ENCODE data around the gene LAMC2.

LAMC2 gene

DNA sequence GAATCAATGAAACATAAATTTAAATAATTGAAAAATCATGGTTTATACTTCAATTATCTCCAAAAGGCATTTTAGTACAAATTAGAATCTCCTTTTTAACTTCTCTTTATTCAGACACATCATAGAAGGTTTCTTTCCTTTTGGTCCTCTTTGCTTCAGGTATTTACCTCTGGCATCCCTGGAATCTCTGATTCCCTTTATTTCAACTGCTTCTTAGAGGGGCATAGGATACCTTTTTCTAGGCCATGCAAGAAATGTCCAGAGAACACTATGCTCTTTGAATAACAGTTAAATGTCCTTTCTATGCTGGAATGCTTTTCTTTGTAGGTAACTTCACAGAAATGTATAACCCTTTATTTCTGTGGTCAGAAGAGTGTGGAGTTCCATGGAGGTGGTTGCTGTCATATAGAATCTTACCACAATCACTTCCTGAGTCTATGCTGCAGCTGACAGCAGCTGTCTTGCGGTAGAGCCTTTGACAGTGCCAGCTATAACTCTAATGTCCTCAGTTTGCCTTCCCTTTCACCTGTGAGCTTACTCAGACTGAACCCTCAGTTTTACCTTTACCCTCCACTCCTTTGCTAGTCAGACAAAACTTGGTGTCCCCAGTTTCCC lies 8.6 kb downstream of the LAMC2 start:
- TF ChIP-seq, protein P1, sequence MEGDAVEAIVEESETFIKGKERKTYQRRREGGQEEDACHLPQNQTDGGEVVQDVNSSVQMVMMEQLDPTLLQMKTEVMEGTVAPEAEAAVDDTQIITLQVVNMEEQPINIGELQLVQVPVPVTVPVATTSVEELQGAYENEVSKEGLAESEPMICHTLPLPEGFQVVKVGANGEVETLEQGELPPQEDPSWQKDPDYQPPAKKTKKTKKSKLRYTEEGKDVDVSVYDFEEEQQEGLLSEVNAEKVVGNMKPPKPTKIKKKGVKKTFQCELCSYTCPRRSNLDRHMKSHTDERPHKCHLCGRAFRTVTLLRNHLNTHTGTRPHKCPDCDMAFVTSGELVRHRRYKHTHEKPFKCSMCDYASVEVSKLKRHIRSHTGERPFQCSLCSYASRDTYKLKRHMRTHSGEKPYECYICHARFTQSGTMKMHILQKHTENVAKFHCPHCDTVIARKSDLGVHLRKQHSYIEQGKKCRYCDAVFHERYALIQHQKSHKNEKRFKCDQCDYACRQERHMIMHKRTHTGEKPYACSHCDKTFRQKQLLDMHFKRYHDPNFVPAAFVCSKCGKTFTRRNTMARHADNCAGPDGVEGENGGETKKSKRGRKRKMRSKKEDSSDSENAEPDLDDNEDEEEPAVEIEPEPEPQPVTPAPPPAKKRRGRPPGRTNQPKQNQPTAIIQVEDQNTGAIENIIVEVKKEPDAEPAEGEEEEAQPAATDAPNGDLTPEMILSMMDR (IDR thresholded peaks at IDR 0.05; ENCODE audit: borderline replicate concordance, insufficient read depth, low read depth, low read length): no peak
- no peak overlapping the region for H3K4me3 ChIP-seq (ENCODE audit: low read depth, low read length)

DNA sequence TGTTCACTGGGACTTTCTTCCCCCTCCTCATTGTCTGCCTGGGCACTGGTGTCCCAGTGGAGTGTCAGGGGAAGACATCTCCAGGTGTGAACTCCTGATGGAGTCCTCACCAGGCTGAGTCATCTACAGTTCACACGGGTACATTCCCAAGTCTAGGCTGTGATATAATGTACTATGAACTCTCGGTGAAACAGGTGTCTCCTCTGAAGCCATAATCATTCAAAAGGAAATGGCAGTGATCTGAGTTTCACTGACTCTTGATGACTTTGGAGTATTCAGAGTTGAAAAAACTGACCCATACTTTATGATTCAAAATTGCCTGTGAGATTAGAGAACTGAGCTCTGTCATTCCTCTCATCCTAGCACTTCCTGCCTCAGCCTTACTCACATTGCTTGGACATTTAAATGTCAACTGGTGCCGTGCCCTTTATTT lies 9.1 kb downstream of the LAMC2 start:
- H3K4me3 ChIP-seq (ENCODE audit: low read depth, low read length): no peak overlapping the region
- TF ChIP-seq, protein P1 (IDR thresholded peaks at IDR 0.05; ENCODE audit: borderline replicate concordance, insufficient read depth, low read depth, low read length): no peak

DNA sequence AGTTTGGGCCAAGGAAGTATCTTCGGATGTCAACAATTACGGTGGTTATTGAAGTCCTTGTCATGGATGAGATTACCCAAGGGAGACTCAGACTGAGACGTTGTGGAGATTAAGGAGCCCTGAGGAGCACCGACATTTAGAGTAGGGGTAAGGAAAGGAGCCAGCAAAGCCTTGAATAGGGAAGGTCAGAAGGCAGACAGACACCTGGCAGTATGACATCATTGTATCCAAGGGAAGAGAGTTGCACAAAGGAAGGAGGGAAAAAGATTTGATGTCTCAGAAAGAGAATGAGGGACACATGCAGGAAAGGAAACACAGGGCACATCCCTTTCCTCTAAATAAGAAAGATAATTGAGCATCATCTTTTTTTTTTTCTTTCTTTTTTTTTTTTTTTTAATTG lies 11.7 kb downstream of the LAMC2 start:
- TF ChIP-seq, protein P1 (IDR thresholded peaks at IDR 0.05; ENCODE audit: borderline replicate concordance, insufficient read depth, low read depth, low read length): no peak
- H3K4me3 ChIP-seq (ENCODE audit: low read depth, low read length): no peak overlapping the region

DNA sequence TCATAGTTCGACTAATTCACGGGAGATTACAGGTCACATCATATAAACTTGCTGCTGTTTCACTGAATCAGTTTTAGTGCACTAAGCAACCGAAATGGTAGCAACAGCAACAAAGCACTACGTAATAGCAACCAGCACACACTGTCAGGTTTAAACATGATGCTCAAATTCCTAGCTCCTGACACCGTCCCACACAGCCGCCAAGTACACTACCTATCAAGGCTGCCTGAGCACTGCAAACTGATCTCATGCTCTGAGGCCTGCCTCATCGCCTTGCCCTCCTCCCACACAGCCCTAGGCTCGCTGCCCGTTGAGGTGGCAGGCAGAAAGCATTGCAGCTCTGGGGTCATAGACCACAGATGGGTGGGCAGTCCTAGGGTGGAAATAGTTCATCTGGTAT lies 12.4 kb downstream of the LAMC2 start:
- no peak overlapping the region for H3K4me3 ChIP-seq (ENCODE audit: low read depth, low read length)
- TF ChIP-seq, protein P1 (IDR thresholded peaks at IDR 0.05; ENCODE audit: borderline replicate concordance, insufficient read depth, low read depth, low read length): no peak

DNA sequence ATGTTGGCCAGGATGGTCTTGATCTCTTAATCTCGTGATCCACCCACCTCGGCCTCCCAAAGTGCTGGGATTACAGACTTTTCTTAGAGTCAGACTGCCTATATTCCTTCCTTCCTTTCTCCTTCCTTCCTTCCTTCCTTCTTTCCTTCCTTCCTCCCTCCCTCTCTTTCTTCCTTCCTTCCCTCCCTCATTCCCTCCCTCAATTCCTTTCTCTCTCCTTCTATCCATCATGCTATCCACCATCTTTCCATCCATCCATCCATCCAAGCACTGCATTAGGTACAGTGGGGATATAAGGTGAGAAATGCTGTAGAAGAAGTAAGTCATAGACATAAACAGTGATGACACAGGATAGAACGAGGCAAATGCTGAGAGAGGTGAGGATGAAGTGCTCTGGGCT lies 13.2 kb downstream of the LAMC2 start:
- no peak overlapping the region for H3K4me3 ChIP-seq (ENCODE audit: low read depth, low read length)
- TF ChIP-seq, protein P1 (IDR thresholded peaks at IDR 0.05; ENCODE audit: borderline replicate concordance, insufficient read depth, low read depth, low read length): no peak

DNA sequence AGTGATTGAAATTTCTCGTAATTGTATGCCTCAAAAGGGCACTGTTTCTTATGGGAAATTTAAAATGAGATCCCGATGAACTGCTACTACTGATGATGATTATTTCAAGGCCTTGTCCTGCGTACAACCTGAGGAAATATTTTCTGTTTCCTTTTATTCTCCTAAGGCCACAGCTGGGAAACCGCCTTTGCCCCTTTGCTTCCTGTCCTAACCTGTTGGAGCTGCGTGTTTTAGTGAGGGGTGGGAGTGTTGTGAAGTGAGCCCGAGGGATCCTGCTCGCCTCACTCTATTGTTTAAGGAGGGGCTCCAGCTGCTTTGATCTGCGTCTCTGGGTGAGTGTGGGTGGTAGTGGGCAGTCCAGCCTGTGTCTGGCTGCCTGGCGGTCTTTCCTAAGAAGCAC lies 14.4 kb downstream of the LAMC2 start:
- H3K4me3 ChIP-seq (ENCODE audit: low read depth, low read length): no peak overlapping the region
- TF ChIP-seq, protein P1 (IDR thresholded peaks at IDR 0.05; ENCODE audit: borderline replicate concordance, insufficient read depth, low read depth, low read length): no peak

DNA sequence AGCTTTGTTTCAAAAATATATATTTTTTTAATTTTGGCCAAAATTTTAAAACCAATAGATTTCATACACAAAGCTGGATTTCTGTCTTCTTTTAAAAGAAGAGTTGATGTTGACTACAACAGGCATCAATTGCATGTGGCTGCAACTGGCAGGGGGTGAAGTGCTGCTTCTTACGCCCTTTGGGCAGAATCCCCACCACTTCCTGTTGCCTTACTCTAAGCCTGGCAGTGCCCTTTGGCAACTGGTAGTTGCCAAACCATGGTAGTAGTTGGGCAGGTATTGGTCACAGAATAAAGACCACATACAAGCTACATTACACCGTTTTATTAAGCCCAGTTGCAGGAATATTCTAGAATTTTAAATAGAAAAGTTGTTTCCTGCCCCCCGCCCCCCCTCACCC lies 17.0 kb downstream of the LAMC2 start:
- TF ChIP-seq, protein P1 (IDR thresholded peaks at IDR 0.05; ENCODE audit: borderline replicate concordance, insufficient read depth, low read depth, low read length): no peak
- no peak overlapping the region for H3K4me3 ChIP-seq (ENCODE audit: low read depth, low read length)

Measured in GM12875 (cell line).